ENCODE measurements around the gene MLXIP.
"Not testable (repeated sequence)": the region's sequence is repeated elsewhere in the genome, so short reads cannot be mapped to it uniquely, and the experiment has no call there.

The MLXIP gene

GRCh38 chr12:122052285-122052684, 26.3 kb upstream of the MLXIP start:
- no peak for DNase-seq

GRCh38 chr12:122054842-122055520, 23.6 kb upstream of the MLXIP start:
- no peak for DNase-seq

GRCh38 chr12:122056406-122056805, 22.1 kb upstream of the MLXIP start:
- DNase-seq = not testable (repeated sequence)

- DNase-seq = no peak
These were observed 21.4 kb upstream of the MLXIP start for GRCh38 chr12:122057007-122057735.

GRCh38 chr12:122057769-122058168, 20.8 kb upstream of the MLXIP start:
- DNase-seq = no peak

- DNase-seq = no peak
These were observed 19.9 kb upstream of the MLXIP start for GRCh38 chr12:122058549-122059149.

- DNase-seq = no peak
These were observed 19.2 kb upstream of the MLXIP start for GRCh38 chr12:122059203-122059960.

- no peak for DNase-seq
These were observed 18.5 kb upstream of the MLXIP start for GRCh38 chr12:122060081-122060501.

GRCh38 chr12:122061253-122061652, 17.3 kb upstream of the MLXIP start:
- DNase-seq = no peak

- DNase-seq = no peak
These were observed 15.5 kb upstream of the MLXIP start for GRCh38 chr12:122062832-122063693.

GRCh38 chr12:122063694-122064024, 14.9 kb upstream of the MLXIP start:
- DNase-seq = no peak

- DNase-seq = peak; percentile 35 to 55
These were observed 14.4 kb upstream of the MLXIP start for GRCh38 chr12:122064025-122064777.

- DNase-seq = no peak
These were observed 13.6 kb upstream of the MLXIP start for GRCh38 chr12:122064780-122065588.

- DNase-seq = no peak
These were observed 11.0 kb upstream of the MLXIP start for GRCh38 chr12:122067548-122067947.

- peak; percentile 37 to 40 for DNase-seq
These were observed 10.6 kb upstream of the MLXIP start for GRCh38 chr12:122067966-122068365.

GRCh38 chr12:122072031-122072970, 6.3 kb upstream of the MLXIP start:
- DNase-seq = no peak

GRCh38 chr12:122073815-122074214, 4.7 kb upstream of the MLXIP start:
- no peak for DNase-seq

GRCh38 chr12:122076743-122077495, 1.6 kb upstream of the MLXIP start:
- DNase-seq = no peak

- DNase-seq = peak in 1 of 2 donors; percentile 40
These were observed 526 bp downstream of the MLXIP start for GRCh38 chr12:122079033-122079531.

All from stimulated activated CD4-positive, alpha-beta T cell treated with anti-CD3 and anti-CD28 coated beads, Interleukin-2, amount 100 ng/mL, for 24 hours (primary cell).